Ishikawa (cell line): Measurements from ENCODE around the gene ARNT2.

Experiments
- CEBPB ChIP-seq: IDR thresholded peaks from 2 replicates; pipeline ENCODE4 v1.6.1; 2012
- EGR1 ChIP-seq: IDR thresholded peaks from 2 replicates; pipeline ENCODE4 v1.6.1; 2012
- EP300 ChIP-seq: IDR thresholded peaks from 2 replicates; pipeline ENCODE4 v1.6.1; 2012; ENCODE audit warnings: borderline replicate concordance
- TAF1 ChIP-seq: IDR thresholded peaks from 2 replicates; pipeline ENCODE4 v1.6.1; 2012; ENCODE audit warnings: low read depth, mild to moderate bottlenecking
- USF1 ChIP-seq: IDR thresholded peaks from 2 replicates; pipeline ENCODE4 v1.6.1; 2012
- YY1 ChIP-seq: IDR thresholded peaks from 2 replicates; pipeline ENCODE4 v1.6.1; 2012; ENCODE audit warnings: low read depth

GRCh38 chr15:80500021-80500420 is 95.8 kb downstream of the ARNT2 start:
- no peak for TF ChIP-seq EP300
- TF ChIP-seq YY1 = no peak
- TF ChIP-seq EGR1 = no peak
- no peak for TF ChIP-seq USF1
- TF ChIP-seq TAF1 = no peak
- no peak for TF ChIP-seq CEBPB
